ENCODE measurements around the gene FXR2.

Gene FXR2

DNA sequence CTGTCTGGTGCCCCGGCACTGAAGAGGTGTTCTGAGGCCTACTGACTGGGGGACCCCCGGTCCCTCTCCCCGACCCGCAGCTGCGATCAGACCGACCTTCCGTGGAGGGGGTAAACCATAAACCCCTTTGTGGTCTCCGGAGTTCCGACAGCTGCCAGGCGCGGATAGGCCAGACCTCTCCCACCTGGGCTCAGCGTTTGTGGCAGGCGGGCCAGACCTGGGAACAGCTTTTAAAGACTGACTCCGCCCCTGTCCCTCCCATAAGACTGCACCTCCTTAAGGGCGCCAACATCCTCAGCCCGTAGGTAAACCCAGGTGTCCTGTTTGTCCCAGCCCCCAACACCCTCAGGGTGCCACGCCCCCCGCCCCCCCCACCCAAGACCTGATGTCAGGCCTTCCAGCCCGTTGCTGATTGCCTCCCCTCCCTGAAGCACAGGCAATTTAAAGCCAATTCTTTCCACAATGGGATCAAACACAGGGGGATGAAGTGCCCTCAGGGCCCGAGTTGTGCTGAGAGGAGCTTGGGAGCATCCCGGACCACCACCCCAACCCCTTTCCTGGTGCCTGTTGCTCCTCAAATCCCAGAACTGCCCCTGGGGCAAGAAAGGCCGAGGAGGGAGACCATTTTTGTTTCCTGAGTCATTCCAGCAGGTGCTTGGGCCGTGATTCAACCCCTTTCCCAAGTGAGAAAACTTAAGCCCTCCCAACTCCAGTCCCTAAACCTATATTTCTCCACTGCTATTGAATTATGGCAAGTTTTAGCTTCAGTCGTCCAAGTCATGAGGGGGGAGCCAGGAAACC, 24.6 kb downstream of the FXR2 start, which contains the start of gene SOX15:
Gene SOX15 (minus strand): TSS at position 204 of the 801 bp plus-strand sequence. CDS start 418 bp downstream, outside the sequence.
- no peak for DNase-seq
- H3K36me3 ChIP-seq (ENCODE audit: control insufficient read depth, insufficient read depth, low read length): peaks cover 56% of the 10 kb centered on the region
- no peak within 1 kb of the TSS for H3K27ac ChIP-seq (ENCODE audit: insufficient read depth, low read length, poor library complexity, severe bottlenecking)
- no peak within 1 kb of the TSS for H3K4me3 ChIP-seq (ENCODE audit: insufficient read depth, low read depth, low read length, poor library complexity, severe bottlenecking)
- H3K4me1 ChIP-seq (ENCODE audit: control insufficient read depth, insufficient read depth, low read length, poor library complexity, severe bottlenecking): no peaks in the 10 kb centered on the region
- H3K9me3 ChIP-seq (ENCODE audit: control insufficient read depth, low read length): no peaks in the 10 kb centered on the region
- no peaks in the 10 kb centered on the region for H3K27me3 ChIP-seq (replicated peaks; ENCODE audit: control insufficient read depth, insufficient read depth, low read length, poor library complexity, severe bottlenecking)

DNA sequence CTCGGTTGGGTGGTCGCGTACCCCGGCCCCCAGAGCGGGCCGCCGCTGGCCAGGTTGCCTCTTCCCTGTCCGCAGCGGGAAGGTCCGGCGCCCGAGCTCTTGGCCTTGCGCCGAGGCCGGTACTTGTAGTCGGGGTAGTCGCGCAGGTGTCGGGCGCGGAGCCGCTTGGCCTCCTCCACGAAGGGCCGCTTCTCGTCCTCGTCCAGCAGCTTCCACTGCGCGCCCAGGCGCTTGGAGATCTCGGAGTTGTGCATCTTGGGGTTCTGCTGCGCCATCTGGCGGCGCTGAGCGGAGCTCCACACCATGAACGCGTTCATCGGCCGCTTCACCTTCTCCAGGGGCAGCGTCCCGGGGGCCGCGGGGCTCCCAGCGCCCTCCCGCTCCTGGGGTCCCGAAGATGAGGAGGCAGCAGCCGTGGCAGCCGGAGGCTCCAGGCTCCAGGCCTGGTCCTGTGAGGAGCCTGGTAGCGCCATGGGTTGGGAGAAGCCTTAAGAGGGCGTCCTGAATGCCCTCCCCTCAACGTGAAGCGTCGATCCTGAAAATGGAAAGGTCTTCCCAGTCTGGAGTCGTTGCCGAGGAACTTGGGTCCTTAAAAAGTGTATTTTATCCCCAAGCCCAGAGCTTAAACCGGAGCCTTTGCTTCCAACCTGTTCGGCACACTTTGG, 25.4 kb downstream of the FXR2 start:
- Histone ChIP-seq H3K27me3 (replicated peaks; ENCODE audit: control insufficient read depth, insufficient read depth, low read length, poor library complexity, severe bottlenecking) (no peaks in the 10 kb centered on the region), H3K4me1 (ENCODE audit: control insufficient read depth, insufficient read depth, low read length, poor library complexity, severe bottlenecking) (peaks cover 6% of the 10 kb centered on the region), H3K36me3 (ENCODE audit: control insufficient read depth, insufficient read depth, low read length) (peaks cover 49% of the 10 kb centered on the region), H3K27ac (ENCODE audit: insufficient read depth, low read length, poor library complexity, severe bottlenecking) (no peak overlapping the region), H3K9me3 (ENCODE audit: control insufficient read depth, low read length) (no peaks in the 10 kb centered on the region), H3K4me3 (ENCODE audit: insufficient read depth, low read depth, low read length, poor library complexity, severe bottlenecking) (no peak overlapping the region)
- peak; percentile 25 to 44 (median 39) for DNase-seq

DNA sequence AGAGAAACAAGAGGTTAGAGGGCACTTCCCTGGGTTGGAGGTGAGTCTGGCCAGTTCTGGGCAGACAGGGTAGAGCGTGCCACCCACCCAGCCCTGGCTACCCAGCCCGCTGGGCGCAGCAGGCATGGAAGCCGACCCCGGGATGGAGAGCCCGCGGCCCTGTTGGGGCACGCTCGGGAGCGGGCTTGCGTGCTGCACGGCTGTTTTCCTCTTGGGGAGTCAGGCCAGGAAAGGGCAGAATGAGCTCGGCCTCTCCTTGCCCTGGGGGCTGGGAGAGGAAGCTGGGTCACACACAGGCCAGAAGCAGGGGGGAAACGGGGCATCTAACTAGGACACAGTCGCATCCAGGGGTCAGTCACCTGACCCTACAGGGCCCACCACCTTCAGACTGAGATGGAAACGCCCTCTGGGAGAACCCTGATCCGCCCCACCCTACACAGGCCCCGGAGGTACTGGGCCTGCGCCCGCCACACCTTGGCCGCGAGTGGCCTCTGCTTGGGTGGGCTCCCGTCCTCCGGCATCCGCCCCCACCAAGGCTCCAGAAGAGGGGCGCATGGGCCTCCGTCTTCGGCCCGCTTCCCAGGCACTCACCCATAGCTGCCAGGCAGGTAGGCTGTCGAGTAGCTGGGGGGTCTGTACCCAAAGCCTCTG, 26.0 kb downstream of the FXR2 start:
- DNase-seq: no peak
- peaks cover 8% of the 10 kb centered on the region for H3K4me1 ChIP-seq (ENCODE audit: control insufficient read depth, insufficient read depth, low read length, poor library complexity, severe bottlenecking)
- H3K36me3 ChIP-seq (ENCODE audit: control insufficient read depth, insufficient read depth, low read length): peaks cover 42% of the 10 kb centered on the region
- H3K9me3 ChIP-seq (ENCODE audit: control insufficient read depth, low read length): no peaks in the 10 kb centered on the region
- no peak overlapping the region for H3K27ac ChIP-seq (ENCODE audit: insufficient read depth, low read length, poor library complexity, severe bottlenecking)
- H3K4me3 ChIP-seq (ENCODE audit: insufficient read depth, low read depth, low read length, poor library complexity, severe bottlenecking): no peak overlapping the region
- no peaks in the 10 kb centered on the region for H3K27me3 ChIP-seq (replicated peaks; ENCODE audit: control insufficient read depth, insufficient read depth, low read length, poor library complexity, severe bottlenecking)

DNA sequence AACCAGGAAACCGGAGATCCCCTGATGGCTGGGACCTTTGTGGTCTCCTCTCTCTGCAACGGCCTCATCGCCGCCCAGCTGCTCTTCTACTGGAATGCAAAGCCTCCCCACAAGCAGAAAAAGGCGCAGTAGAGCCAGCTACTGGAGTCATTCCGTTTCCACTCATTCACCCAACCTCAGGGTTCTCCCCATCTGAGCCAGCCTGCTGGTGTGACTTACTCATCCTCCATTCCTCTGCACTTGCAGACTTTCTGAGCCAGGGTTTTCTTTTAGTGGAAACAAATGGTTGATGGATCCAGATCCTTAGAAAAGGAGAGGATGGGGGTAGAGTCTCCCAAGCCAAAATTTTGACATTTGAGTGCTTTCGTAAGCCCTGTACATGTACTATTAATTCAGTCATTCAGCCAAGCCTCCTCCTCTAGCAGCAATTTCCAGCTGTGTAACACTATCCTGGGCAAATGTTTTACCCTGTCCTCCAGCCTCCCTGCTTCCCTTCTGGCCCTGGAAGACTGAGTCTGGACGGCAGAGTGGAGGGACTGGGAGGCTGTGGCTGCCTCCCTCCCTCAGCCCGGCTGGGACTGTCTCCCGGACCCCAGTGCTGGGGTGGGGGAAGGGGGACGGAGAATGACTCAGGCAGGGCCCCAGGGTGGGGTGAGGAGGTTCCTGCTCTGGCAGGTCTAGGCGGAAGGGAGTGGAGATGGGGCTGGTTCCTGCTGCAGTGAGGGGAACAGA, 27.1 kb downstream of the FXR2 start:
- no peaks in the 10 kb centered on the region for H3K9me3 ChIP-seq (ENCODE audit: control insufficient read depth, low read length)
- peaks cover 31% of the 10 kb centered on the region for H3K36me3 ChIP-seq (ENCODE audit: control insufficient read depth, insufficient read depth, low read length)
- H3K4me1 ChIP-seq (ENCODE audit: control insufficient read depth, insufficient read depth, low read length, poor library complexity, severe bottlenecking): peaks cover 16% of the 10 kb centered on the region
- no peak for DNase-seq
- no peaks in the 10 kb centered on the region for H3K27me3 ChIP-seq (replicated peaks; ENCODE audit: control insufficient read depth, insufficient read depth, low read length, poor library complexity, severe bottlenecking)
- no peak overlapping the region for H3K27ac ChIP-seq (ENCODE audit: insufficient read depth, low read length, poor library complexity, severe bottlenecking)
- H3K4me3 ChIP-seq (ENCODE audit: insufficient read depth, low read depth, low read length, poor library complexity, severe bottlenecking): no peak overlapping the region

DNA sequence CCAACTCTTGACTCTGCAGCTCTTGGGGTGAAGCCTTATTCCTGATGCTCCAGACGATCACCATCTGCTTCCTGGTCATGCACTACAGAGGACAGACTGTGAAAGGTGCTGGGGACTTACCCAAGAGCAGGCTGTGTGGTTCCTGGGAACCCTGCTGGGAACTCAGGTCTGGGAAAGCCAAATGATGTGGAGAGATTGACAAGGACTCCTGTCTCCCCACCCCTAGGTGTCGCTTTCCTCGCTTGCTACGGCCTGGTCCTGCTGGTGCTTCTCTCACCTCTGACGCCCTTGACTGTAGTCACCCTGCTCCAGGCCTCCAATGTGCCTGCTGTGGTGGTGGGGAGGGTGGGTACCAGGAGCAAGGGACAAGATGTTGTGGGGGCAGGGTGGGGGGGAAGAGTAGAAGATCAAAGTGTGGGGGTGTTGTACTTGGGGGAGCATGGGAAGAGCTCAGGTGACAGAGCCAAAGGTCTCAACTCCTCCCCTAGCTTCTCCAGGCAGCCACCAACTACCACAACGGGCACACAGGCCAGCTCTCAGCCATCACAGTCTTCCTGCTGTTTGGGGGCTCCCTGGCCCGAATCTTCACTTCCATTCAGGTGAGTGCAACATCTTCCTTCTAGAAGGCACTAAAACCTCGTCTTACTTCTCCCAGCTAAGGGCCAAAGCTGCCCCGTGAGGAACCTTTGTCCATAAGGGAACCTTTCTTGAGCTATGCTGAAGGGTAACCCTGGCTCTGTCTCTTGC, 27.9 kb downstream of the FXR2 start:
- Histone ChIP-seq H3K4me3 (ENCODE audit: insufficient read depth, low read depth, low read length, poor library complexity, severe bottlenecking) (no peak overlapping the region), H3K36me3 (ENCODE audit: control insufficient read depth, insufficient read depth, low read length) (peaks cover 24% of the 10 kb centered on the region), H3K27me3 (replicated peaks; ENCODE audit: control insufficient read depth, insufficient read depth, low read length, poor library complexity, severe bottlenecking) (no peaks in the 10 kb centered on the region), H3K9me3 (ENCODE audit: control insufficient read depth, low read length) (no peaks in the 10 kb centered on the region), H3K4me1 (ENCODE audit: control insufficient read depth, insufficient read depth, low read length, poor library complexity, severe bottlenecking) (peaks cover 16% of the 10 kb centered on the region), H3K27ac (ENCODE audit: insufficient read depth, low read length, poor library complexity, severe bottlenecking) (no peak overlapping the region)
- DNase-seq: no peak

DNA sequence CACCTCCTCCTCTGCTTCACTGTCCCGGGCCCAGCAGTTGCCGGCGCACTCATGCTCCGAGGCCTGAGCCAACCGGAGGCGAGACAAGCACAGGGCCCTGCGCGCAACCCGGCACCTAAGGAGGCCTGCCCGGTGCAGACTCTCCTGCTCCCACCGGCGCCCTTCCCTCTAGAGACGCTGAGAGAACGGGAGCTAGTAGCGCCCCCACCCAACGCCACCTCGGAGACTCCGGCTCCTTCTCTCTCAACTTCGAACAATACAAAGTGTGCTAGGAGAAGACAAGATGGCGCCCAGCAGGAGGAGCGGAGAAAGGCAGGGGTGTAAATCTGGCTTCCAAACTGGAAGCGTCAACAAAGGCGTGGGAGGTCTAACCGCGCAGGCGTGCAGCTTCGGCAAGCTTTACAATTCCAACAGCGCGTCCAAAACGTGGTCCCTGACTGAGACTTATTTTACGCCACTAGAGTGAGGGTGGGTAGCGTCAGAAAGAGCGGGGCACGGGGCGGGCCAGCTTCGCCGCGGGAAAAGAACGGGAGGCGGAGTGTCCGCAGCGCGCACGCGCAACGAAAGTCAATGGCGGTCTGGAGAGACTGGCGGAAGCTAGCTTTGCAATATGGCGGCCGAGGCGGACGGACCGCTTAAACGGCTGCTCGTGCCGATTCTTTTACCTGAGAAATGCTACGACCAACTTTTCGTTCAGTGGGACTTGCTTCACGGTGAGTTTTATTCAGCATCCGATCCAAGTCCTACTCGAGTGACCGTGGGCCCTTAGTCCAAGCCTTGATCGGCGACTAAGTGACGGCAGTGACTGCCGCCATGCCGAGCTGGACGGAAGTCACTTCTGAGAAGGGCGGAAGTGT, 31.2 kb downstream of the FXR2 start, which contains the start of gene MPDU1:
Gene MPDU1 (plus strand): TSS at position 600 of the 857 bp plus-strand sequence. CDS start 11 bp downstream, at position 611.
- H3K27me3 ChIP-seq (replicated peaks; ENCODE audit: control insufficient read depth, insufficient read depth, low read length, poor library complexity, severe bottlenecking): no peaks in the 10 kb centered on the region
- H3K4me1 ChIP-seq (ENCODE audit: control insufficient read depth, insufficient read depth, low read length, poor library complexity, severe bottlenecking): peaks cover 24% of the 10 kb centered on the region
- H3K27ac ChIP-seq (ENCODE audit: insufficient read depth, low read length, poor library complexity, severe bottlenecking): peak within 1 kb of the TSS; percentile 97
- peak; percentile 87 to 91 (median 89) for DNase-seq
- no peaks in the 10 kb centered on the region for H3K9me3 ChIP-seq (ENCODE audit: control insufficient read depth, low read length)
- peak within 1 kb of the TSS; percentile 89 for H3K4me3 ChIP-seq (ENCODE audit: insufficient read depth, low read depth, low read length, poor library complexity, severe bottlenecking)
- peaks cover 20% of the 10 kb centered on the region for H3K36me3 ChIP-seq (ENCODE audit: control insufficient read depth, insufficient read depth, low read length)

DNA sequence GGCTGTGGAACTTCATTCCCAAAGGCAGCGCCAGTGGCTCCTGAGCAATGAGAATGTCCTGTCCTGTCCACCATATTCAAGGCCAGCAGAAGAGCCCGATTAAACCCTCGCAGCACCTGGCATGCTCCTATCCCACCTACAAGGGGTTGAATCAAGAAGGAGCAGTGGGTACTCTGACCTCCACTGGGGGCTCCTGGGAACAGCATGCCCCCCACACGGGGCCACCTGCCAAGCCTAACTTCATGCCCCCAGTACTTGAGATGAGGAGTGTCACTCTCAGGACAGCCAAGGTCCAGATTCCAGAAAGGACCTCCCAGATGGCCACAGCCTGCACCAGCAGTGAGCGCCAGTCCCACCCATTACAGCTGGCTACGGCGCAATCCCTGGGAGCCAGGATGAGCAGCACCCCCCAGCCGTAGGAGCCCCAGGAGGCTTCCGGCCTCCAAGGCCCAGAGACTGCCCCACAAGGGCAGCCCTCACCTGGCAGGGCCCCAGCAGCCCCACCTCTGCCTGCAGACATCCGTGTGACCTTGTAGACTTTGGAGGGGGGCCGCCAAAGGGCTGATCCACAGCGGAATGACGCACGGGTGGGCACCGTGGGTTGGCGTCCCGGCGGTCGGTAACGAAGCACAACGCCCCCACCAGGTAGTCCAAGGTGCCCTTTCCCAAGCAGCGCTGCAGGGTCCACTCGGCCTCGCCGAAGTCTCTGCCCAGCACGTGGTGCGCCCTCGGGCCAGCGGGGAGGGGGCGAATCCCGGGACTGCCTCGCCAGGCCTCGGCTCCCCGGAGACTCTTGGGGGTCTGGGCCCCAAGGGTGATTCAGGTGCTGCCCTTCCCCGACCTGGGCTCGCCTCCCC, 32.1 kb downstream of the FXR2 start:
- H3K4me1 ChIP-seq (ENCODE audit: control insufficient read depth, insufficient read depth, low read length, poor library complexity, severe bottlenecking): peaks cover 24% of the 10 kb centered on the region
- no peak overlapping the region for H3K27ac ChIP-seq (ENCODE audit: insufficient read depth, low read length, poor library complexity, severe bottlenecking)
- peak overlapping the region; percentile 89 for H3K4me3 ChIP-seq (ENCODE audit: insufficient read depth, low read depth, low read length, poor library complexity, severe bottlenecking)
- no peaks in the 10 kb centered on the region for H3K27me3 ChIP-seq (replicated peaks; ENCODE audit: control insufficient read depth, insufficient read depth, low read length, poor library complexity, severe bottlenecking)
- DNase-seq: no peak
- H3K36me3 ChIP-seq (ENCODE audit: control insufficient read depth, insufficient read depth, low read length): peaks cover 19% of the 10 kb centered on the region
- no peaks in the 10 kb centered on the region for H3K9me3 ChIP-seq (ENCODE audit: control insufficient read depth, low read length)

Data from effector memory CD4-positive, alpha-beta T cell (primary cell).